Keratinocyte (primary cell): ENCODE data around the gene CARMIL1. TPM values are rescaled to one million over a fixed set of nuclear protein-coding genes. Genes with fewer than 3 reads are reported as not detected.
A peak's percentile ranks its signal among the peaks of the same experiment; 100 is the strongest.

Experiments
- DNase-seq: peaks from one replicate; pipeline ENCODE4 v3.0.0-alpha.2; 2011; ENCODE audit warnings: low read depth, missing footprints, low spot score
- FAIRE-seq: peaks from 2 replicates; lab custom pipeline; 2011; peaks lifted over from hg19 to GRCh38; lab: Jason Lieb, UNC
- H2AFZ ChIP-seq: 2 replicates; pipeline ENCODE4 v1.6.0; 2012; ENCODE audit warnings: low read length, control low read depth, inconsistent platforms; ENCODE audit not compliant: control insufficient read depth
- H3K27ac ChIP-seq: 2 replicates; pipeline ENCODE4 v1.5.1; 2011; ENCODE audit warnings: low read length; ENCODE audit not compliant: control insufficient read depth, insufficient read depth
- H3K27me3 ChIP-seq: 3 replicates; pipeline ENCODE4 v1.6.0; 2011; ENCODE audit warnings: low read length; ENCODE audit not compliant: control insufficient read depth, insufficient read depth; ENCODE audit errors: extremely low read depth
- H3K36me3 ChIP-seq, 2 experiments: 2 replicates in 1 of 2; 3 replicates in 1 of 2; pipeline ENCODE4 v1.5.1; 2011; ENCODE audit warnings: low read length in 2 of 2, mild to moderate bottlenecking in 1 of 2; ENCODE audit not compliant: control insufficient read depth in 2 of 2, insufficient read depth in 2 of 2; ENCODE audit errors: extremely low read depth in 1 of 2
- H3K4me1 ChIP-seq: 3 replicates; pipeline ENCODE4 v1.5.1; 2011; ENCODE audit warnings: low read length; ENCODE audit not compliant: control insufficient read depth, insufficient read depth; ENCODE audit errors: extremely low read depth
- H3K4me2 ChIP-seq: 3 replicates; pipeline ENCODE4 v1.6.0; 2011; ENCODE audit warnings: low read depth, low read length; ENCODE audit not compliant: control insufficient read depth, insufficient read depth; ENCODE audit errors: extremely low read depth
- H3K4me3 ChIP-seq, 3 experiments: fragments of 200-600 bp in 1 of 3; sonication (generic) in 1 of 3; 2 replicates in 2 of 3; 3 replicates in 1 of 3; pipeline ENCODE4 v1.5.1; 2011 to 2016; ENCODE audit warnings: low read length in 3 of 3, mild to moderate bottlenecking in 3 of 3, control low read depth in 2 of 3, inconsistent platforms in 1 of 3, low read depth in 1 of 3, mixed read lengths in 1 of 3, mixed run types in 1 of 3, moderate library complexity in 1 of 3; ENCODE audit not compliant: control insufficient read depth in 2 of 3, insufficient read depth in 2 of 3; ENCODE audit errors: extremely low read depth in 1 of 3
- H3K79me2 ChIP-seq: 2 replicates; pipeline ENCODE4 v1.6.0; 2012; ENCODE audit warnings: low read length; ENCODE audit not compliant: control insufficient read depth, insufficient read depth
- H3K9ac ChIP-seq: 3 replicates; pipeline ENCODE4 v1.6.0; 2011; ENCODE audit warnings: low read length; ENCODE audit not compliant: control insufficient read depth, insufficient read depth; ENCODE audit errors: extremely low read depth
- H3K9me1 ChIP-seq: 3 replicates; pipeline ENCODE4 v1.6.0; 2011; ENCODE audit warnings: low read length; ENCODE audit not compliant: control insufficient read depth, insufficient read depth; ENCODE audit errors: extremely low read depth
- H3K9me3 ChIP-seq: 2 replicates; pipeline ENCODE4 v1.5.1; 2012; ENCODE audit warnings: low read depth, low read length; ENCODE audit not compliant: control insufficient read depth
- H4K20me1 ChIP-seq: 3 replicates; pipeline ENCODE4 v1.6.0; 2011; ENCODE audit warnings: low read length; ENCODE audit not compliant: control insufficient read depth, insufficient read depth; ENCODE audit errors: extremely low read depth
- CTCF ChIP-seq, 3 experiments: IDR thresholded peaks in 1 of 3; conservative IDR thresholded peaks in 1 of 3; optimal IDR thresholded peaks in 1 of 3; 2 replicates in 2 of 3; 3 replicates in 1 of 3; pipeline versions ENCODE3 to v1.5.1; 2011; ENCODE audit warnings: low read length in 3 of 3, mild to moderate bottlenecking in 3 of 3, moderate library complexity in 2 of 3, control low read depth in 1 of 3, inconsistent platforms in 1 of 3; ENCODE audit not compliant: insufficient read depth in 2 of 3; ENCODE audit errors: extremely low read depth in 1 of 3
- EZH2 ChIP-seq: IDR thresholded peaks from one replicate; pipeline ENCODE4 v1.6.1; 2012; ENCODE audit warnings: inconsistent platforms, mild to moderate bottlenecking, low read length, moderate library complexity
- dilution Hi-C: fragments of 300-500 bp; cut with MboI; formaldehyde crosslinking; loops from one replicate; pipeline ENCODE4 v1.7.0; 2020; ENCODE audit warnings: low sequenced_read_pairs; ENCODE audit not compliant: extremely low pct_ligation_motif_present
- polyA plus RNA-seq, 5 experiments: library from polyadenylated mRNA; depleted of rRNA in 3 of 5; stranded (reverse) in 3 of 5; stranded (forward) in 1 of 5; unstranded in 1 of 5; fragments of >200 nt; gene quantifications; 1 replicate in 1 of 5; 2 replicates in 3 of 5; 3 replicates in 1 of 5; pipeline versions ENCODE4 v1.2.1 to v1.2.3, GENCODE V29; 2011 to 2012; ENCODE audit warnings: missing spikeins in 2 of 5, low read depth in 1 of 5, low replicate concordance in 1 of 5

CARMIL1 gene
- polyA plus RNA-seq, 1 donor (not counting 4 experiments of a cell fraction or from before 2014, with no cell fraction given) = 18.9 TPM

DNA sequence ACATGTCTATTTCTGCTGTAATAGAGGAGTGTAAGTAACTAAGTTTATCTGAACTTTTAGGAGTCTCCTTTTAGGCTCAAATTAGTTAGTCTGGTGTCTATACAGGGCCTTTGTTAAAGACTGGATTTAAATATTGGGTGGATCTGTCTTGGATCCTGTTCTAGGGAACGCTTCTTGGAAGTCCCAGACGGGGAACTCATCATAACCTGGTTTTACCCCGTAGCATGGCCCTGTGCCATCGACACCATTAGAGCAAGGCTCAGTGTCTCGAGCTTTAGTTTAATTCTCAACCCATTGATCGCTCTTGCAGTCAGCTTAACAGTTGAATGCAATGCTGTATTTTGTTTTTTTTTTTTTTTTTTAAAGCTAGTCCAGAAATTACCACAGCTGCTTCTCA, 89.9 kb downstream of the CARMIL1 start:
- peak overlapping the region; percentile 55 for H3K4me2 ChIP-seq
- dilution Hi-C loops = no loop called here
- H3K9me3 ChIP-seq = no peaks in the 10 kb centered on the region
- no peak overlapping the region for H3K27ac ChIP-seq
- no peaks in the 10 kb centered on the region for H3K9me1 ChIP-seq
- FAIRE-seq = peak; percentile 23
- no peak for TF ChIP-seq EZH2
- no peak for TF ChIP-seq CTCF (optimal IDR thresholded peaks at IDR 0.05 in 1 of 3, IDR thresholded peaks at IDR 0.05 in 1 of 3, conservative IDR thresholded peaks at IDR 0.05 in 1 of 3; ENCODE audit: extremely low read depth in 1 of 3, insufficient read depth in 2 of 3, low read length in 3 of 3)
- H3K9ac ChIP-seq = no peak overlapping the region
- no peaks in the 10 kb centered on the region for H4K20me1 ChIP-seq
- H3K4me3 ChIP-seq = no peak overlapping the region
- H3K27me3 ChIP-seq = no peaks in the 10 kb centered on the region
- DNase-seq = no peak
- no peak overlapping the region for H2AFZ ChIP-seq
- no peaks in the 10 kb centered on the region for H3K36me3 ChIP-seq
- peaks cover 14% of the 10 kb centered on the region for H3K4me1 ChIP-seq
- H3K79me2 ChIP-seq = peaks cover 51% of the 10 kb centered on the region

- Histone ChIP-seq H3K4me1 (peaks cover 14% of the 10 kb centered on the region), H2AFZ (no peak overlapping the region), H3K9ac (peak overlapping the region; percentile 0), H3K79me2 (peaks cover 51% of the 10 kb centered on the region), H3K27ac (peak overlapping the region; percentile 1), H3K36me3 (no peaks in the 10 kb centered on the region), H3K4me2 (peak overlapping the region; percentile 55), H3K9me3 (no peaks in the 10 kb centered on the region), H3K9me1 (no peaks in the 10 kb centered on the region), H3K27me3 (no peaks in the 10 kb centered on the region), H3K4me3 (no peak overlapping the region), H4K20me1 (no peaks in the 10 kb centered on the region)
- peak; percentile 46 for FAIRE-seq
- dilution Hi-C loops = no loop called here
- no peak for DNase-seq
- no peak for TF ChIP-seq EZH2
- TF ChIP-seq CTCF (optimal IDR thresholded peaks at IDR 0.05 in 1 of 3, IDR thresholded peaks at IDR 0.05 in 1 of 3, conservative IDR thresholded peaks at IDR 0.05 in 1 of 3; ENCODE audit: extremely low read depth in 1 of 3, insufficient read depth in 2 of 3, low read length in 3 of 3) = no peak
Observed at GRCh38 chr6:25369433-25370177, 90.4 kb downstream of the CARMIL1 start.
